WTC11 (cell line): ENCODE data around the gene RNF224.

Experiments
- CTCF ChIP-seq: fragments of 200-600 bp; IDR thresholded peaks from 2 replicates; pipeline ENCODE4 v1.8.0; 2022; ENCODE audit warnings: antibody characterized with exemption
- ELF4 ChIP-seq: sonication (generic); formaldehyde crosslinking; IDR thresholded peaks from 2 replicates; pipeline ENCODE4 v1.8.1; 2022; ENCODE audit warnings: low read depth, mild to moderate bottlenecking, moderate library complexity, missing genetic modification reagents
- FOXP1 ChIP-seq: sonication (generic); formaldehyde crosslinking; IDR thresholded peaks from 2 replicates; pipeline ENCODE4 v1.8.0; 2022; ENCODE audit warnings: missing genetic modification reagents, mild to moderate bottlenecking, moderate library complexity, borderline replicate concordance
- IRF2 ChIP-seq: sonication (generic); formaldehyde crosslinking; IDR thresholded peaks from 2 replicates; pipeline ENCODE4 v1.8.0; 2022; ENCODE audit warnings: low read depth, missing genetic modification reagents, borderline replicate concordance
- JAZF1 ChIP-seq: fragments of 250-450 bp; sonication (Bioruptor Pico); IDR thresholded peaks from 2 replicates; pipeline ENCODE4 v1.9.0; 2021; ENCODE audit warnings: moderate library complexity, mild to moderate bottlenecking, inconsistent platforms
- NFE2L1 ChIP-seq: sonication (generic); formaldehyde crosslinking; IDR thresholded peaks from 2 replicates; pipeline ENCODE4 v1.8.1; 2023; ENCODE audit warnings: missing genetic modification reagents
- STAT6 ChIP-seq: sonication (generic); formaldehyde crosslinking; conservative IDR thresholded peaks from 2 replicates; pipeline ENCODE4 v1.8.1; 2023; ENCODE audit warnings: mild to moderate bottlenecking, low read depth, missing genetic modification reagents, moderate library complexity
- USF1 ChIP-seq: sonication (generic); formaldehyde crosslinking; IDR thresholded peaks from 2 replicates; pipeline ENCODE4 v1.8.0; 2022; ENCODE audit warnings: mild to moderate bottlenecking, missing genetic modification reagents
- TF ChIP-seq, protein P1 (sequence below): sonication (generic); formaldehyde crosslinking; IDR thresholded peaks from 2 replicates; pipeline ENCODE4 v1.8.1; 2022; ENCODE audit warnings: mild to moderate bottlenecking, missing genetic modification reagents, moderate library complexity, borderline replicate concordance
- TF ChIP-seq, protein P2 (sequence below): sonication (generic); formaldehyde crosslinking; conservative IDR thresholded peaks from 2 replicates; pipeline ENCODE4 v1.8.1; 2022; ENCODE audit warnings: mild to moderate bottlenecking, missing genetic modification reagents

DNA sequence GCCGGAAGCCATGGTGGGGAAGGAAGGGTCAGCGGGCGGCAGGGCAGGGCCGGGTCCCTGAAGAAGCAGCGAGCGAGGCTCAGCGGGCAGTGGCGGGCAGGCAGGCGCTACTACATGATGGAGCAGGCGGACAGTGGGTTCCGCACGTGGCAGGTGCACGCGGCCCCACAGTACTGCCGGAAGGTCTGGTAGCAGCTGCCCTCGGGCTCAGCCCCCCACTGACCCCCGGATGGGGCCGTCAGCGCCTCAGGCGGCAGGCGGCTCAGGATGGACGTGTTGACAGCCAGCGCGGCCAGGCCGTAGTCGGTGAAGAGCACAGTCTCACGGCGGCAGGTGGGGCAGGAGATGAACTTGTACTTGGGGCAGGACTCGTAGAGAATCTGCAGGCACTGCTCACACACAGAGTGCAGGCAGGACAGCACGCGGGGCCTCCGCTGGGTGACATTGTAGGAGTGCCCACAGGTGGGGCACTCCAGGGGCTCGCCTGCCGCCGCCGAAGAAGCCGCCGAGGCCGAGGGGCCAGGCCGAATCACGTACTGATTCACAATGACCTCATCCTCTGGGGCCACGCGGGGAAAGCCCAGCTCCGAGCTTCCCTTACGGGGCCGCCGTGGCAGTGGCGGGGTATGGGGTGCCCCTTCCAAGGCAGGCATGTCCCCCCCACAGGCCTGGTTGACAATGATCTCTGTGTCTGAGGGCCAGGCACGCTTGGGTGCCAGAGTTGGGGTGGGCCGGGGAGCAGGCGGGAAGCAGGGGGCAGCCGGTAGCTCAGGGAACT is 6.8 kb upstream of the RNF224 start:
- TF ChIP-seq CTCF (no peak), ELF4 (no peak), IRF2 (CRISPR knock-in tag) (no peak), JAZF1 (CRISPR knock-in tag) (no peak), STAT6 (no peak), FOXP1 (CRISPR knock-in tag) (no peak), USF1 (no peak), NFE2L1 (no peak)
- TF ChIP-seq, protein P1, sequence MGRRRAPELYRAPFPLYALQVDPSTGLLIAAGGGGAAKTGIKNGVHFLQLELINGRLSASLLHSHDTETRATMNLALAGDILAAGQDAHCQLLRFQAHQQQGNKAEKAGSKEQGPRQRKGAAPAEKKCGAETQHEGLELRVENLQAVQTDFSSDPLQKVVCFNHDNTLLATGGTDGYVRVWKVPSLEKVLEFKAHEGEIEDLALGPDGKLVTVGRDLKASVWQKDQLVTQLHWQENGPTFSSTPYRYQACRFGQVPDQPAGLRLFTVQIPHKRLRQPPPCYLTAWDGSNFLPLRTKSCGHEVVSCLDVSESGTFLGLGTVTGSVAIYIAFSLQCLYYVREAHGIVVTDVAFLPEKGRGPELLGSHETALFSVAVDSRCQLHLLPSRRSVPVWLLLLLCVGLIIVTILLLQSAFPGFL: no peak
- TF ChIP-seq, protein P2, sequence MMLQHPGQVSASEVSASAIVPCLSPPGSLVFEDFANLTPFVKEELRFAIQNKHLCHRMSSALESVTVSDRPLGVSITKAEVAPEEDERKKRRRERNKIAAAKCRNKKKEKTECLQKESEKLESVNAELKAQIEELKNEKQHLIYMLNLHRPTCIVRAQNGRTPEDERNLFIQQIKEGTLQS (CRISPR knock-in tag): no peak
